ENCODE data around the gene ARL4A. TPM values are rescaled to one million over a fixed set of nuclear protein-coding genes. Genes with fewer than 3 reads are reported as not detected.
A peak's percentile ranks its signal among the peaks of the same experiment; 100 is the strongest.

Gene ARL4A
- total and polyA plus RNA-seq, 2 of the 8 experiments (the other 6 are each of a cell fraction or from before 2014, with no cell fraction given): 14.5 to 29.2 TPM

- TF ChIP-seq RNF2 (IDR thresholded peaks at IDR 0.05; ENCODE audit: borderline replicate concordance, low read depth, low read length, missing control alignments, poor library complexity, severe bottlenecking) (no peak), YY1 (IDR thresholded peaks at IDR 0.05; ENCODE audit: low read depth, low read length) (peak; percentile 13; the same call in 1 of the 2 replicates), CBX5 (IDR thresholded peaks at IDR 0.05; ENCODE audit: low read depth, low read length) (no peak), RAD21 (IDR thresholded peaks at IDR 0.05 in 1 of 2, conservative IDR thresholded peaks at IDR 0.05 in 1 of 2; ENCODE audit: low read depth in 2 of 2, low read length in 2 of 2) (peak; percentile 14 to 47; a peak in 3 of 4 replicates), EP300 (IDR thresholded peaks at IDR 0.05; ENCODE audit: borderline replicate concordance in 1 of 2, low read depth in 2 of 2, low read length in 2 of 2) (peak in 1 of 2 experiments; percentile 87; a peak in 2 of 3 replicates), CREB1 (IDR thresholded peaks at IDR 0.05) (peak; percentile 63), ATF2 (IDR thresholded peaks at IDR 0.05; ENCODE audit: low read length) (no peak), SIN3A (conservative IDR thresholded peaks at IDR 0.05 in 1 of 2, IDR thresholded peaks at IDR 0.05 in 1 of 2; ENCODE audit: low read depth in 1 of 2, low read length in 2 of 2) (peak; percentile 62 to 88; a peak in 3 of 4 replicates), FOSL1 (IDR thresholded peaks at IDR 0.05; ENCODE audit: insufficient read depth, low read depth, low read length) (0 out of 2 replicates have a peak, but pooled peaks have one; percentile 20), PHF8 (conservative IDR thresholded peaks at IDR 0.05; ENCODE audit: low read depth, low read length) (no peak), ASH2L (IDR thresholded peaks at IDR 0.05; ENCODE audit: low read length) (no peak), TEAD4 (IDR thresholded peaks at IDR 0.05; ENCODE audit: low read depth, low read length) (no peak), RBBP5 (IDR thresholded peaks at IDR 0.05; ENCODE audit: borderline replicate concordance, low read depth, low read length) (no peak)
- TF ChIP-seq, protein P1, sequence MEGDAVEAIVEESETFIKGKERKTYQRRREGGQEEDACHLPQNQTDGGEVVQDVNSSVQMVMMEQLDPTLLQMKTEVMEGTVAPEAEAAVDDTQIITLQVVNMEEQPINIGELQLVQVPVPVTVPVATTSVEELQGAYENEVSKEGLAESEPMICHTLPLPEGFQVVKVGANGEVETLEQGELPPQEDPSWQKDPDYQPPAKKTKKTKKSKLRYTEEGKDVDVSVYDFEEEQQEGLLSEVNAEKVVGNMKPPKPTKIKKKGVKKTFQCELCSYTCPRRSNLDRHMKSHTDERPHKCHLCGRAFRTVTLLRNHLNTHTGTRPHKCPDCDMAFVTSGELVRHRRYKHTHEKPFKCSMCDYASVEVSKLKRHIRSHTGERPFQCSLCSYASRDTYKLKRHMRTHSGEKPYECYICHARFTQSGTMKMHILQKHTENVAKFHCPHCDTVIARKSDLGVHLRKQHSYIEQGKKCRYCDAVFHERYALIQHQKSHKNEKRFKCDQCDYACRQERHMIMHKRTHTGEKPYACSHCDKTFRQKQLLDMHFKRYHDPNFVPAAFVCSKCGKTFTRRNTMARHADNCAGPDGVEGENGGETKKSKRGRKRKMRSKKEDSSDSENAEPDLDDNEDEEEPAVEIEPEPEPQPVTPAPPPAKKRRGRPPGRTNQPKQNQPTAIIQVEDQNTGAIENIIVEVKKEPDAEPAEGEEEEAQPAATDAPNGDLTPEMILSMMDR (IDR thresholded peaks at IDR 0.05; ENCODE audit: control extremely low read depth in 1 of 3, insufficient read depth in 1 of 3, low read depth in 1 of 3, low read length in 3 of 3): peak; percentile 85 to 94 (median 89)
- TF ChIP-seq, protein P2, sequence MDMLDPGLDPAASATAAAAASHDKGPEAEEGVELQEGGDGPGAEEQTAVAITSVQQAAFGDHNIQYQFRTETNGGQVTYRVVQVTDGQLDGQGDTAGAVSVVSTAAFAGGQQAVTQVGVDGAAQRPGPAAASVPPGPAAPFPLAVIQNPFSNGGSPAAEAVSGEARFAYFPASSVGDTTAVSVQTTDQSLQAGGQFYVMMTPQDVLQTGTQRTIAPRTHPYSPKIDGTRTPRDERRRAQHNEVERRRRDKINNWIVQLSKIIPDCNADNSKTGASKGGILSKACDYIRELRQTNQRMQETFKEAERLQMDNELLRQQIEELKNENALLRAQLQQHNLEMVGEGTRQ (IDR thresholded peaks at IDR 0.05; ENCODE audit: low read length): peak; percentile 62
- TF ChIP-seq, protein P3, sequence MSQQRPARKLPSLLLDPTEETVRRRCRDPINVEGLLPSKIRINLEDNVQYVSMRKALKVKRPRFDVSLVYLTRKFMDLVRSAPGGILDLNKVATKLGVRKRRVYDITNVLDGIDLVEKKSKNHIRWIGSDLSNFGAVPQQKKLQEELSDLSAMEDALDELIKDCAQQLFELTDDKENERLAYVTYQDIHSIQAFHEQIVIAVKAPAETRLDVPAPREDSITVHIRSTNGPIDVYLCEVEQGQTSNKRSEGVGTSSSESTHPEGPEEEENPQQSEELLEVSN (IDR thresholded peaks at IDR 0.05): peak; percentile 87
Observed at GRCh38 chr7:12686234-12686890, 1.1 kb upstream of the ARL4A start (continued).

Measured in H1 (cell line).